Progenitor cell of endocrine pancreas (in vitro differentiated cells): Measurements from ENCODE around the gene CD14. TPM values are rescaled to one million over a fixed set of nuclear protein-coding genes. Genes with fewer than 3 reads are reported as not detected.
"Not testable (repeated sequence)": the region's sequence is repeated elsewhere in the genome, so short reads cannot be mapped to it uniquely, and the experiment has no call there.

Source experiments
- DNase-seq: peaks from one replicate; pipeline ENCODE4 v3.0.0; 2021; ENCODE audit warnings: low spot score; ENCODE audit not compliant: unreplicated experiment
- H3K27ac Mint-ChIP-seq: 2 replicates; pipeline ENCODE4 v1.8.0; 2021; ENCODE audit warnings: mild to moderate bottlenecking, moderate library complexity, mixed read lengths
- H3K27me3 Mint-ChIP-seq: 2 replicates; pipeline ENCODE4 v1.8.0; 2021; ENCODE audit warnings: mixed read lengths
- H3K36me3 Mint-ChIP-seq: 2 replicates; pipeline ENCODE4 v1.8.0; 2022; ENCODE audit warnings: mixed read lengths; ENCODE audit not compliant: insufficient read depth
- H3K4me1 Mint-ChIP-seq: 2 replicates; pipeline ENCODE4 v1.8.0; 2021; ENCODE audit warnings: low read depth, mixed read lengths
- H3K4me3 Mint-ChIP-seq: 2 replicates; pipeline ENCODE4 v1.8.0; 2021; ENCODE audit warnings: low read depth, mild to moderate bottlenecking, moderate library complexity, mixed read lengths
- H3K9me3 Mint-ChIP-seq: 2 replicates; pipeline ENCODE4 v1.8.0; 2021; ENCODE audit warnings: low read depth, mixed read lengths
- CTCF ChIP-seq: fragments of 200-600 bp; sonication (generic); IDR thresholded peaks from one replicate; pipeline ENCODE4 v1.5.0; 2021; ENCODE audit warnings: antibody characterized with exemption, mild to moderate bottlenecking; ENCODE audit not compliant: unreplicated experiment
- total RNA-seq: library from RNA; stranded (reverse); gene quantifications from 2 replicates; pipeline ENCODE4 v1.2.1, GENCODE V29; 2021

CD14 gene
- total RNA-seq, 1 donor from 2014 or later, result not detected

GRCh38 chr5:140673187-140673976, 40.4 kb upstream of the CD14 start, which contains the start of gene DND1:
Gene DND1, minus strand, starts transcription at chr5:140673576. Its CDS starts 34 bp downstream, at chr5:140673542.
- TF ChIP-seq CTCF, result no peak
- H3K36me3 Mint-ChIP-seq, result peaks cover 22% of the 10 kb centered on the region
- no peak within 1 kb of the TSS for H3K4me3 Mint-ChIP-seq
- H3K9me3 Mint-ChIP-seq, result no peaks in the 10 kb centered on the region
- no peaks in the 10 kb centered on the region for H3K27me3 Mint-ChIP-seq
- no peak within 1 kb of the TSS for H3K27ac Mint-ChIP-seq
- H3K4me1 Mint-ChIP-seq, result no peaks in the 10 kb centered on the region
- no peak for DNase-seq

- H3K27ac Mint-ChIP-seq, result no peak overlapping the region
- peaks cover 22% of the 10 kb centered on the region for H3K36me3 Mint-ChIP-seq
- H3K4me1 Mint-ChIP-seq, result no peaks in the 10 kb centered on the region
- no peaks in the 10 kb centered on the region for H3K9me3 Mint-ChIP-seq
- no peak for DNase-seq
- no peak overlapping the region for H3K4me3 Mint-ChIP-seq
- TF ChIP-seq CTCF, result no peak
- no peaks in the 10 kb centered on the region for H3K27me3 Mint-ChIP-seq
Observed at GRCh38 chr5:140672455-140673186, 39.6 kb upstream of the CD14 start.

GRCh38 chr5:140671472-140672125, 38.6 kb upstream of the CD14 start:
- peaks cover under 1% of the 10 kb centered on the region for H3K4me1 Mint-ChIP-seq
- no peak overlapping the region for H3K4me3 Mint-ChIP-seq
- no peaks in the 10 kb centered on the region for H3K9me3 Mint-ChIP-seq
- no peak for DNase-seq
- H3K27ac Mint-ChIP-seq, result no peak overlapping the region
- peaks cover 17% of the 10 kb centered on the region for H3K36me3 Mint-ChIP-seq
- H3K27me3 Mint-ChIP-seq, result no peaks in the 10 kb centered on the region
- no peak for TF ChIP-seq CTCF

GRCh38 chr5:140671035-140671434, 38.1 kb upstream of the CD14 start:
- H3K36me3 Mint-ChIP-seq, result peaks cover 14% of the 10 kb centered on the region
- not testable (repeated sequence) for H3K4me3 Mint-ChIP-seq, H3K9me3 Mint-ChIP-seq, DNase-seq, H3K27me3 Mint-ChIP-seq, H3K27ac Mint-ChIP-seq, H3K4me1 Mint-ChIP-seq

GRCh38 chr5:140664359-140665119, 31.6 kb upstream of the CD14 start, which contains the start of gene WDR55:
Gene WDR55, plus strand, starts transcription at chr5:140664904. Its CDS starts 9 bp downstream, at chr5:140664913.
- H3K27me3 Mint-ChIP-seq, result no peaks in the 10 kb centered on the region

More at GRCh38 chr5:140664359-140665119, 31.6 kb upstream of the CD14 start, which contains the start of gene WDR55:
- Mint-ChIP-seq H3K36me3 (peaks cover 20% of the 10 kb centered on the region), H3K4me3 (peak within 1 kb of the TSS; percentile 99), H3K27ac (peak within 1 kb of the TSS; percentile 97), H3K9me3 (no peaks in the 10 kb centered on the region), H3K4me1 (peaks cover 8% of the 10 kb centered on the region)
- peak; percentile 78 for DNase-seq
- no peak for TF ChIP-seq CTCF
